ENCODE results near the gene PLAAT2.
A peak's percentile ranks its signal among the peaks of the same experiment; 100 is the strongest.
"Not testable (repeated sequence)": the region's sequence is repeated elsewhere in the genome, so short reads cannot be mapped to it uniquely, and the experiment has no call there.

Gene PLAAT2

GRCh38 chr11:63563201-63564055 is at the start of gene PLAAT2:
Gene PLAAT2 (minus strand): TSS chr11:63563379. CDS start chr11:63563324, 55 bp downstream.
- no peak for DNase-seq (ENCODE audit: low spot score)

- no peak for DNase-seq (ENCODE audit: low spot score)
Measured at GRCh38 chr11:63612181-63612580, 49.0 kb upstream of the PLAAT2 start.

- no peak for DNase-seq (ENCODE audit: low spot score)
Measured at GRCh38 chr11:63611395-63611747, 48.2 kb upstream of the PLAAT2 start.

- DNase-seq (ENCODE audit: low spot score): no peak
Measured at GRCh38 chr11:63610604-63611394, 47.6 kb upstream of the PLAAT2 start.

- no peak for DNase-seq (ENCODE audit: low spot score)
Measured at GRCh38 chr11:63609971-63610580, 46.9 kb upstream of the PLAAT2 start.

DNA sequence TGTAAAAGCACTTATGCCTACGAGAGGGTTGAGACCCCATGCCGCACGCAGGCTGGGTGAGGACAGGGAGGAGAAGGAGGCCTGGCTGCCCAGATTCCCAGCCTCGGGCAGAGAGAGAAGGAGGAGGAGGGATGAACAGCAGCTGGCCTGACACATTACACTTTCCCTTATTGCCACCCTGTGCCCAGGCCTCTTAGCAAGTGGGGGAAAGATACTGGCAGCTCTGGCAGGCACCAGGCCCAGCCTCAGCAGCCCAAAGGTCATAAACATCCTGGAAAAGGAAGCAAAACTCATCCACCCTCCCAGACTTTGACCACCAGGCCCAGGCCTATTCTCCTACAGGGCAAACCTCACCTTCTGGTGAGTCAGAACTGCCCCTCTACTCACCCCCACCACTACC is 46.4 kb upstream of the PLAAT2 start:
- no peak for DNase-seq (ENCODE audit: low spot score)

DNA sequence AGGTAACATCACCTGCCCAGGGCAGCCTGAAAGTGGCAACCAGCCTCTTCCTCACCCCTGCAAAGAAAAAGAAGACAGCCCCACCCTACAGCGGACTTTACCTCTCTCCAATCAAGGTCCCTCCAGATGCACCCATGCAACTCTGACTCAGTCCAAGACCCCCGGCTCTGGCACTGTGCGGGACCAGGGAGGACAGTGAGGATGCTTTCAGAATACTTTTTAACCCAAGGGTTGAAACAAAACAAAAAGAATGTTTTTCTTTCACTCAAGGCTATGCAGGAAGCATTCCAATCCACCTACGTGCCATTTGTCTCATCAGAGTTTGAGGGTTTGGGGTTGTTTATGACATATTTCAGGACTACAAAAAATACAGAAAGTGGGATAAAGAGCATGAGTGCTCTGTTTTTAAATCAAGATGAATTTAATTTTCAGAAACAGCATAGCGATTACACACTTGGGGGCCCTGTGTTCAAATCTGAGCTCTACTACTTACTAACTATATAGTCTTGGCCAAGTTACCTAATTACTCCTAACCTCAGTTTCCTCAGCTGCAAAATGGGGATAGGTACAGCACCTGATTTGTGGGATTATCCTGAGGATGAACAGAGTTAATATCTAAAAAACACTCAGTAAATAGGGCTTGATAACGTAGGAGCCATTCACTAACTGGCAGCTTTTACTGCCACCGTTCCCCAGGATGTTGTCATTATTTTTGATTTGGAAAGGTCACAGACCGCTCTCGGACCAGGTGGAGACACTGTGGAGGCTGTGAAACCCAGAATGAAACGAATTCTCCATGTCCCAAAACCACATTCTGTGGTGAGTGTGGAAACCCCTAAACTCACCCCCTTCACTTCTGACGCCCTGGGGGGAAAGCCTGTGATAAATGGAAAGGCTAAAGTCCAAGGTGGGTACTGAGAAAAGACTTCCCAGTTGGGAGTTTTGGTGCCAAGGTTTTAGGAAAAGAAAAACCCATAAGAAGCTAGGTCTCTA is 45.5 kb upstream of the PLAAT2 start:
- peak; percentile 67 for DNase-seq (ENCODE audit: low spot score)

GRCh38 chr11:63603180-63603518 is 40.0 kb upstream of the PLAAT2 start:
- no peak for DNase-seq (ENCODE audit: low spot score)

DNA sequence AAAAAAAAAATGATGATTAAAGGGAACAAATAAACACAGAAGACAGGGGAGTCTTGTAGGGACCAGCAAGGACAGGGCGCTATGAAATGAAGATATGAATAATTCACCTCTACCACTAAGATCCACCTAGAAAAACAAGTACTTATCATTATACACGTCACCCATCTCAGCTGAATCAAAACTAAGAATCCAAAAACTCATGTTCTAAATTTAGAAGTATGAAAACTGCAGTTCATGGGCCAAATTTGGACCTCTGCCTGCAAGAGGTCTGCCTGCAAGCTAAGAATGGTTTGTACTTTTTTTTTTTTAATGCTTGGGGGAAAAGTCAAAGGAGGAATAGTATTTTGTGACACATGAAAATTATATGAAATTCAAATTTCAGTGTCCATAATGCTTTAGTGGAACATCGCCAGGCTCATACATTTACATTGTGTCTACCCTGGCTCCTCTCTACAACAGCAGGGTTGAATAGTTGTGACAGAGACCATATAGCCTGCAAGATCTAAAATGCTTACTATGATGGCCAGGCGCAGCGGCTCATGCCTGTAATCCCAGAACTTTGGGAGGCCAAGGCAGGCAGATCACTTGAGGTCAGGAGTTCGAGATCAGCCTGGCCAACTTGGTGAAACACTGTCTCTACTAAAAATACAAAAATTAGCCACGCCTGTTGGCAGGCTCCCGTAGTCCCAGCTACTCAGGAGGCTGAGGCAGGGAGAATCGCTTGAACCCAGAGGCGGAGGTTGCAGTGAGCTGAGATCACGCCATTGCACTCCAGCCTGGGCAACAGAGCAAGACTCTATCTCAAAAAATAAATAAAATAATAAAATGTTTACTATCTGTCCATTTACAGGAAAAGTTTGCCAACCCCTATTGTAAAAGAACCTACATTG is 39.4 kb upstream of the PLAAT2 start:
- peak; percentile 39 for DNase-seq (ENCODE audit: low spot score)

DNA sequence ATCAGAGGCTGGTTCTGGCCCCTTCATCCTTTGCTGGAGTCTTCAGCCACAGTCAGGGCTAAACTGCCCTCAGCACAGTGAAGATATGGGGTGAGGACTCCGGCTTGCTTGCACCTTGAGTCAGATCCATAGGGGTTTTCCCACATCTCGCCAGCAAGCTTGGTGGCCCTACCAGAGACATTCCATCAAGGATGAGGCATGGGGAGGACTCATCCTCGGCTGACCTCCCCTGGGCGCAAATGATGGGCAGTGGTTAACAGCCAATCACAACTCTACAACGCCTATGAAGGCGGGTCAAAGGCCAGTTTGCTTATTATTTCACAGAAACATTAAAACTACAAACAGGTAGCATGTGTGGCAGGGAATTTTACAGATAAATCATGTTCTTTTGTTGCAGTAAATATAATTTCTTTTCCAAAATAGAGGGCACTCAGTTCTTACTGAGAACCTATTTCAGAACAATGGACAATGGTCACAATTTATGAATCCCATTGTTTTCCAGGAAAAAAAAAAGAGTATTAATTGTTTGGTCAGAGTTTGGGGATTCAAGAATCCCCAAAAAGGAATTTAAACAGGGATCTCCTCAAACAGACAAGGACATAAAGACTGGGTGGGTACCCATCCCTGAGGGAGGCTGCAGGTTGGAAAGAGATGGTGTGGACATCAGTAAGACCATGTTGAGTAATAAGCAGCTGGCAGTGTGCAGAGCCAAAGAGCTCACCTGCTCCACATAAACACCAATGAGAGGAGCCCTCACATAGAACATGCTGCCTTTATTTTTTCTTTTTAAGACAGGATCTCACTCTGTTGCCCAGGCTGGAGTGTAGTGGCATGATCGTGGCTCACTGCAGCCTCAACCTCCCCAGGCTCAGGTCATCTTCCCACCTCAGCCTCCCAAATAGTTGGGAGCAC is 36.3 kb upstream of the PLAAT2 start:
- peak; percentile 96 for DNase-seq (ENCODE audit: low spot score)

GRCh38 chr11:63598556-63598955 is 35.4 kb upstream of the PLAAT2 start:
- DNase-seq (ENCODE audit: low spot score): no peak

GRCh38 chr11:63595296-63595695 is 32.1 kb upstream of the PLAAT2 start:
- peak; percentile 56 for DNase-seq (ENCODE audit: low spot score)

GRCh38 chr11:63592975-63593395 is 29.8 kb upstream of the PLAAT2 start:
- peak; percentile 55 for DNase-seq (ENCODE audit: low spot score)

DNA sequence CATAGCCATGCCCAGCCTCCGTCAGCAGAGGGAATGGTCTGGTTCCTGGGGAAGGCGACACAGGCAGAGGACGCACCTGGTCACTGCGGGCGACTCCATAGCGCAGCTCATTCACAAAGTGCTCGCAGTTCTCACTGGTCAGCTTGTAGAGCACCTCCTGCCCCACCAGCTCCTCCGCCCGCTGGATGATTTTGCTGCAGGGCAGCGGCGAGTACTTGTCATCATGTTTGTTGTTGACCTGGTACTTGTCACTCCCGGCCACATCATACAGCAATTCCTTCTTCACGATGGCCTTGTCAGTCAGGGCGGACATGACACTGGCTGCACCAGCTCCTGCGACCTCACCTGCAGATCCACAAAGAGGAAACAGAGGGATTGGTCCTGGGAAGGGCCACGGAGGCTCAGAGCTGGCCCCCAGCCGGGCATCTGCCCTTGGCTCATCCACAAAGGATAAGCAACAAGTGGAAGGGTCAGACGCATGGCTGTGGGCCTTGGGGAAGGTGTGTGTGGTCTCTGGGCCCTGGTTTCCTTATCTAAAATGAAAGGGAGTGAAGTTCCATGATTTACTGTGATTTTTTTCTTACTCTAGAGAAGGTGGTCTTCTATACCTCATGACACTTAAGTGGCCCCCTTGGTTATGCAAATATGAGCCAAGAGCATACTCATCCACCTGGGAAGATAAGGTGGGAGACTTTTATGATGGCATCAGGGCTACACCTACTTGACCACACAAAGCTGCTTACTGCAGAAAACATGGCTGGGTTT is 27.0 kb upstream of the PLAAT2 start:
- DNase-seq (ENCODE audit: low spot score): no peak

GRCh38 chr11:63589000-63589399 is 25.8 kb upstream of the PLAAT2 start:
- DNase-seq (ENCODE audit: low spot score): no peak

- no peak for DNase-seq (ENCODE audit: low spot score)
Measured at GRCh38 chr11:63586451-63587166, 23.4 kb upstream of the PLAAT2 start.

GRCh38 chr11:63583357-63583677 is 20.1 kb upstream of the PLAAT2 start:
- DNase-seq (ENCODE audit: low spot score): no peak

DNA sequence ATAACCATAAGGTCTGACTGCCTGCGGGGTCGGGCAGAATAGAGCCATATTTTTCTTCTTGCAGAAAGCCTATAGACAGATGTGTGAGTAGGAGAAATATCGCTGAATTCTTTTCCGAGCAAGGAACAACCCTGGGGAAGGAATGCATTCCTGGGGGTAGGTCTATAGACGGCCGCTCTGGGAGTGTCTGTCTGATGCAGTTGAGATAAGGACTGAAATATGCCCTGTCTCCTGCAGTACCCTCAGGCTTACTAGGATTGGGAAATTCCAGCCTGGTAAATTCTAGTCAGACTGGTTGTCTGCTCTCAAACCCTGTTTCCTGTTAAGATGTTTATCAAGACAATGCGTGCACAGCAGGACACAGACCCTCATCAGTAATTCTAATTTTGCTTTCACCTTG is 18.0 kb upstream of the PLAAT2 start:
- DNase-seq (ENCODE audit: low spot score): not testable (repeated sequence)

All from AG20443 (cell line).